Muscle of leg (tissue), 11 donors: ENCODE data around the gene AMFR. TPM values are rescaled to one million over a fixed set of nuclear protein-coding genes. Genes with fewer than 3 reads are reported as not detected.

Experiments
- DNase-seq: peaks from one replicate; pipeline ENCODE4 v3.0.0; 2013
- H3K27ac ChIP-seq: one replicate; pipeline ENCODE4 v1.5.1; 2013; ENCODE audit warnings: mild to moderate bottlenecking, low read length, control low read depth
- H3K27me3 ChIP-seq: one replicate; pipeline ENCODE4 v1.6.1; 2013; ENCODE audit warnings: low read length; ENCODE audit not compliant: control insufficient read depth, insufficient read depth
- H3K36me3 ChIP-seq: one replicate; pipeline ENCODE4 v1.6.1; 2013; ENCODE audit warnings: low read length; ENCODE audit not compliant: control insufficient read depth, insufficient read depth
- H3K4me1 ChIP-seq: one replicate; pipeline ENCODE4 v1.6.1; 2013; ENCODE audit warnings: low read length; ENCODE audit not compliant: control insufficient read depth, insufficient read depth
- H3K4me3 ChIP-seq: one replicate; pipeline ENCODE4 v1.5.1; 2013; ENCODE audit warnings: low read length, control low read depth
- H3K9me3 ChIP-seq: replicated peaks from 2 replicates; pipeline ENCODE4 v1.6.1; 2013; ENCODE audit warnings: low read depth, low read length; ENCODE audit not compliant: control insufficient read depth
- WGBS: methylation state at CpG from one replicate; pipeline ENCODE4 v1.1.5; 2013; ENCODE audit warnings: missing lambda C conversion rate; ENCODE audit not compliant: insufficient coverage; 5-methylcytosine and 5-hydroxymethylcytosine counted together
- polyA plus RNA-seq, 8 donors: library from polyadenylated mRNA; unstranded; fragments of 120-200 nt; gene quantifications; one replicate each; pipeline versions ENCODE4 v1.2.1 to v1.2.3, GENCODE V29; 2013; ENCODE audit warnings: inconsistent platforms in 1 of 8, low replicate concordance in 1 of 8; ENCODE audit not compliant: insufficient read length in 8 of 8, insufficient read depth in 1 of 8
- total RNA-seq: library from RNA; stranded (reverse); fragments of 120-200 nt; gene quantifications from one replicate; pipeline ENCODE4 v1.2.4, GENCODE V29; 2013

Gene AMFR
- total and polyA plus RNA-seq, 9 donors: 36.6 to 70.4 (median 49.1) TPM

- Histone ChIP-seq H3K36me3 (peaks cover 10% of the 10 kb centered on the region), H3K4me1 (peaks cover 2% of the 10 kb centered on the region), H3K27me3 (no peaks in the 10 kb centered on the region), H3K9me3 (no peaks in the 10 kb centered on the region), H3K4me3 (no peak overlapping the region), H3K27ac (no peak overlapping the region)
- no peak for DNase-seq
- WGBS: no CpG with 5 or more reads among the region's 4 CpGs
Measured at GRCh38 chr16:56417138-56417537, 8.2 kb downstream of the AMFR start.

GRCh38 chr16:56415875-56416274, 9.5 kb downstream of the AMFR start:
- no peaks in the 10 kb centered on the region for H3K4me1 ChIP-seq
- no peaks in the 10 kb centered on the region for H3K27me3 ChIP-seq
- no peak overlapping the region for H3K27ac ChIP-seq
- DNase-seq: no peak
- H3K4me3 ChIP-seq: no peak overlapping the region
- H3K9me3 ChIP-seq: no peaks in the 10 kb centered on the region
- WGBS: no CpG with 5 or more reads among the region's 4 CpGs
- H3K36me3 ChIP-seq: peaks cover 16% of the 10 kb centered on the region

DNA sequence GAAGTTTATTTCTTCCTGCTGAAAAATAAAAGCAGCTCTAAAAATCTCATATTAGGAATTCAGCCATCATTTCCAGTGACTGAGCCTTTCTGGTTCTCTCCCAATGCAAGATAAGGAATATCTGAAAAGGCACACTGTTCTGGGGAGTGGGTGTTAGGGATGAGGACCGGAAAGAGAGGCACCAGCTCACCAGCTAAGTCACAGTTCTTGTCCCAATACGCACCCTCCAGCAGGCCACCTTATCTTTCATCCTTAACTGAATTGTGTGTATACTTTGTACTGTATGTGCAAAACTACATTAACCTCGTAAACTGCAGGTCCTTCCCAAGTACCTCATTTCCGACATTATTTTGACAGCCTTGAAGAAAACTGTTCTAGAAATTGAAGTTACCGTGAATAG, 11.0 kb downstream of the AMFR start:
- WGBS: no CpG with 5 or more reads among the region's 5 CpGs
- Histone ChIP-seq H3K36me3 (peaks cover 16% of the 10 kb centered on the region), H3K4me1 (no peaks in the 10 kb centered on the region), H3K27me3 (no peaks in the 10 kb centered on the region), H3K9me3 (no peaks in the 10 kb centered on the region), H3K27ac (no peak overlapping the region), H3K4me3 (no peak overlapping the region)
- no peak for DNase-seq

DNA sequence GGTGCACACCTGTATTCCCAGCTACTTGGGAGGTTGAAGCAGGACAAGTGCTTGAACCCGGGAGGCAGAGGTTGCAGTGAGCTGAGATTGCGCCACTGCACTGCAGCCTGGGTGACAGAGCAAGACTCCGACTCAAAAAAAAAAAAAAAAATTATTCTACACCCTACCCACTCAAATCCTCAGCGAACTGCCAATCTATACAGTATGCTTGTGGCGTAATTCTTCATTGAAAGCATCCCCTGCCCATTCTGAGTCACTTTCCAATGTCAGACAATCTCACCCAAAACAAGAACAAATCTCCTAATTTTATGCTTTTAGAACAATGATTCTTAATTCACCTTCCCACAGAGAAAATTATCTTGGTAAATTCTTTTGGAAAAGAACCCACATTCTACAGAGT, 12.0 kb downstream of the AMFR start:
- no peak for DNase-seq
- Histone ChIP-seq H3K27me3 (no peaks in the 10 kb centered on the region), H3K4me1 (no peaks in the 10 kb centered on the region), H3K9me3 (no peaks in the 10 kb centered on the region), H3K4me3 (no peak overlapping the region), H3K36me3 (peaks cover 25% of the 10 kb centered on the region), H3K27ac (no peak overlapping the region)
- WGBS: 81% methylated on average over 4 of the region's 5 CpGs

- Histone ChIP-seq H3K9me3 (no peaks in the 10 kb centered on the region), H3K4me1 (no peaks in the 10 kb centered on the region), H3K36me3 (peaks cover 32% of the 10 kb centered on the region), H3K27me3 (no peaks in the 10 kb centered on the region), H3K4me3 (no peak overlapping the region), H3K27ac (no peak overlapping the region)
- no peak for DNase-seq
- 100% methylated on average over 2 of the region's 2 CpGs for WGBS
Measured at GRCh38 chr16:56411624-56412023, 13.7 kb downstream of the AMFR start.

- WGBS: no CpG with 5 or more reads among the region's 5 CpGs
- Histone ChIP-seq H3K9me3 (no peaks in the 10 kb centered on the region), H3K36me3 (peaks cover 32% of the 10 kb centered on the region), H3K4me1 (no peaks in the 10 kb centered on the region), H3K27ac (no peak overlapping the region), H3K4me3 (no peak overlapping the region), H3K27me3 (no peaks in the 10 kb centered on the region)
- no peak for DNase-seq
Measured at GRCh38 chr16:56411123-56411522, 14.2 kb downstream of the AMFR start.

DNA sequence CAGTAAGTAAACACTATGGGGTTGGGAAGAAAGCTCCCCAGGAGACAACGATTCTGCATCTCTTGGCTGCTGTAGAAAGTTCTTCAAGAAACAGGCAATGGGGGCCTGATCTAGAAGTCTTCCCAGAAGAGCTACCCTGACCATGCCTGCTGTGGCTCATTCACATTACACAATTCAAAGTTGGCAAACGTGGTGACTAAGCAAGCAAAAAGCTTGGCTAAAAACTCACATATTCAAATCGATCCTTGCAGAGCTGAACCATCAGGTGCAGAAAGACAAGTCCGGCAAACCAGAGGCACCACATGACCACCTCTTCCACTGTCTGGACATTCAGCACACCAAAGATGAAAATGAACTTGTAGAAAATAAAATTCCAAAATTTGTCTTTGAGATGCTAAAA, 16.1 kb downstream of the AMFR start:
- no peak overlapping the region for H3K4me3 ChIP-seq
- 86% methylated on average over 1 of the region's 4 CpGs for WGBS
- no peaks in the 10 kb centered on the region for H3K4me1 ChIP-seq
- no peaks in the 10 kb centered on the region for H3K27me3 ChIP-seq
- H3K36me3 ChIP-seq: peaks cover 38% of the 10 kb centered on the region
- DNase-seq: no peak
- no peak overlapping the region for H3K27ac ChIP-seq
- H3K9me3 ChIP-seq: no peaks in the 10 kb centered on the region

- Histone ChIP-seq H3K4me1 (no peaks in the 10 kb centered on the region), H3K4me3 (no peak overlapping the region), H3K36me3 (peaks cover 40% of the 10 kb centered on the region), H3K27me3 (no peaks in the 10 kb centered on the region), H3K9me3 (no peaks in the 10 kb centered on the region), H3K27ac (no peak overlapping the region)
- no peak for DNase-seq
- 89% methylated on average over 5 of the region's 7 CpGs for WGBS
Measured at GRCh38 chr16:56408379-56409098, 16.8 kb downstream of the AMFR start.

DNA sequence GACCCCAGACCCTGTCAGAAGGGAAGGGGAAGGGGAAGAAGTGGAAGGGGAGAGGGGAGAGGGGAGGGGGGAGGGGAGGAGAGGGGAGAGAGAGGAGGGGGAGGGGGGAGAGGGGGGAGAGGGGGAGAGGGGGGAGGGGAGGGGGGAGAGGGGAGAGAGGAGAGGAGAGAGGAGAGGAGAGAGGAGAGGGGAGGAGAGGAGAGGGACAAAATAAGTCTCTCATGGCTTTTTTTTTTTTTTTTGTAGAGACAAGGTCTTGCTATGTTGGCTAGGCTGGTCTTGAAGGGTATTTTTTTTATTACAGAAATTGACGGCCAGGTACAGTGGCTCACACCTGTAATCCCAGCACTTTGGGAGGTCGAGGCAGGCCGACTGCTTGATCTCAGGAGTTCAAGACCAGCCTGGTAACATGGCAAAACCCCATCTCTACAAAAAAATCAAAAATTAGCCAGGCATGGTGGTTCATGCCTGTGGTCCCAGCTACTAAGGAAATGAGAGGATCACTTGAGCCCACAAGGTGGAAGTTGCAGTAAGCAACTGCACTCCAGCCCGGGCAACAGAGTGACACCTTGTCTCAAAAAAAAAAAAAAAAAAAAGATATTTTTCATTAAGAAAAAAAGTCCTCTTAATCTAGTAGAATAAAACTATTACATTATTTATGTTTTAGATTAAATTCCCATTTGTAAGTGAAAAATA, 19.2 kb downstream of the AMFR start:
- Histone ChIP-seq H3K4me1 (no peaks in the 10 kb centered on the region), H3K4me3 (no peak overlapping the region), H3K27me3 (no peaks in the 10 kb centered on the region), H3K36me3 (peaks cover 46% of the 10 kb centered on the region), H3K9me3 (no peaks in the 10 kb centered on the region), H3K27ac (no peak overlapping the region)
- WGBS: no CpG with 5 or more reads among the region's 4 CpGs
- DNase-seq: no peak

DNA sequence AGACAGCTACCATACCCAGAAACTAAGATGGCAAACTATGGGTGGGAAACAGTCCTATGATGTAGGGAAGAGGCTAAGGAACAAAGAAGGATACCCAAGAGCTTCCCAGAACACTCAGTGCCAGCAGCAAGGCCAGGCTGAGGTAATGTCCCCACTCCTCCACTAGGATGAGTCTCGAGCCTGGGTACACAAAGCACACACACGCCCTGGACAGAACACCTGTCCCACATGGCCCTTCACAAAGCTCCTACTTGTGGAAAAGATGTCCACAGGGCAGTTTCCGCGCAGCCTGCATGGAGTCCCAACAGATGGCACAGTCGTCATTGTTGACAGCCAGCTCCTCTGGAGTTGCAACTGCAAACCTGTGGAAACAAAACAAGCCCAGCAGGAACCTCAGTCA, 23.9 kb downstream of the AMFR start:
- Histone ChIP-seq H3K4me3 (no peak overlapping the region), H3K36me3 (peaks cover 38% of the 10 kb centered on the region), H3K27me3 (no peaks in the 10 kb centered on the region), H3K9me3 (no peaks in the 10 kb centered on the region), H3K4me1 (no peaks in the 10 kb centered on the region), H3K27ac (no peak overlapping the region)
- no peak for DNase-seq
- 73% methylated on average over 5 of the region's 5 CpGs for WGBS
